Hepatocyte (in vitro differentiated cells): ENCODE data around the gene POU3F3. TPM values are rescaled to one million over a fixed set of nuclear protein-coding genes. Genes with fewer than 3 reads are reported as not detected.

Source experiments
- DNase-seq: peaks from one replicate; pipeline ENCODE4 v3.0.0-alpha.2; 2016; ENCODE audit warnings: low spot score
- H2AFZ ChIP-seq: fragments of 200-600 bp; sonication (generic); 2 replicates; pipeline ENCODE4 v1.6.0; 2016; ENCODE audit warnings: antibody characterized with exemption, mild to moderate bottlenecking
- H3K27ac ChIP-seq: fragments of 200-600 bp; sonication (generic); 2 replicates; pipeline ENCODE4 v1.5.1; 2016; ENCODE audit warnings: mild to moderate bottlenecking
- H3K27me3 ChIP-seq: fragments of 200-600 bp; sonication (generic); 2 replicates; pipeline ENCODE4 v1.6.1; 2016
- H3K36me3 ChIP-seq: fragments of 200-600 bp; sonication (generic); replicated peaks from 2 replicates; pipeline ENCODE4 v1.5.1; 2016; ENCODE audit warnings: low read depth; ENCODE audit not compliant: insufficient read depth
- H3K4me1 ChIP-seq: fragments of 200-600 bp; sonication (generic); 2 replicates; pipeline ENCODE4 v1.5.1; 2016; ENCODE audit warnings: mild to moderate bottlenecking, moderate library complexity; ENCODE audit not compliant: insufficient read depth
- H3K4me2 ChIP-seq: fragments of 200-600 bp; sonication (generic); 2 replicates; pipeline ENCODE4 v1.6.0; 2016
- H3K4me3 ChIP-seq: fragments of 200-600 bp; sonication (generic); 2 replicates; pipeline ENCODE4 v1.5.1; 2016; ENCODE audit warnings: mild to moderate bottlenecking
- H3K79me2 ChIP-seq: fragments of 200-600 bp; sonication (generic); 2 replicates; pipeline ENCODE4 v1.6.0; 2017; ENCODE audit warnings: mild to moderate bottlenecking
- H3K9me2 ChIP-seq: fragments of 200-600 bp; sonication (generic); replicated peaks from 2 replicates; pipeline ENCODE4 v1.6.0; 2017; ENCODE audit warnings: mild to moderate bottlenecking; ENCODE audit not compliant: insufficient read depth
- H3K9me3 ChIP-seq: fragments of 200-600 bp; sonication (generic); 2 replicates; pipeline ENCODE4 v1.5.1; 2016; ENCODE audit warnings: low read depth, mild to moderate bottlenecking
- H4K20me1 ChIP-seq: fragments of 200-600 bp; sonication (generic); 2 replicates; pipeline ENCODE4 v1.6.0; 2016; ENCODE audit warnings: mild to moderate bottlenecking; ENCODE audit not compliant: insufficient read depth, poor library complexity, severe bottlenecking
- EZH2 ChIP-seq: fragments of 200-600 bp; sonication (generic); IDR thresholded peaks from 2 replicates; pipeline ENCODE4 v1.6.1; 2016; ENCODE audit warnings: antibody characterized with exemption, mild to moderate bottlenecking, borderline replicate concordance
- EZH2phosphoT487 ChIP-seq: fragments of 200-600 bp; sonication (generic); IDR thresholded peaks from one replicate; pipeline ENCODE4 v1.6.1; 2018; ENCODE audit warnings: antibody characterized with exemption, mild to moderate bottlenecking, low read depth, moderate library complexity; ENCODE audit not compliant: unreplicated experiment, severe bottlenecking
- WGBS: methylation state at CpG from one replicate; pipeline ENCODE4 v1.1.6; 2016; ENCODE audit warnings: low lambda C conversion rate; ENCODE audit errors: missing lambda C conversion rate; 5-methylcytosine and 5-hydroxymethylcytosine counted together
- polyA plus RNA-seq: library from polyadenylated mRNA; unstranded; fragments of >200 nt; fragmentation: Nextera tagmentation; extraction: Ambion mirVana; gene quantifications from 2 replicates; pipeline ENCODE4 v1.2.1, GENCODE V29; 2016
- total RNA-seq: library from RNA; depleted of rRNA; stranded (reverse); fragments of >200 nt; gene quantifications from 2 replicates; pipeline ENCODE4 v1.2.3, GENCODE V29; 2014
- TF ChIP-seq, protein P1 (sequence below): fragments of 200-600 bp; sonication (generic); IDR thresholded peaks from 2 replicates; pipeline ENCODE4 v1.5.1; 2016; ENCODE audit warnings: antibody characterized with exemption, mild to moderate bottlenecking; ENCODE audit not compliant: poor library complexity

POU3F3 gene
- total and polyA plus RNA-seq, 2 experiments from 2014 or later, result not detected

DNA sequence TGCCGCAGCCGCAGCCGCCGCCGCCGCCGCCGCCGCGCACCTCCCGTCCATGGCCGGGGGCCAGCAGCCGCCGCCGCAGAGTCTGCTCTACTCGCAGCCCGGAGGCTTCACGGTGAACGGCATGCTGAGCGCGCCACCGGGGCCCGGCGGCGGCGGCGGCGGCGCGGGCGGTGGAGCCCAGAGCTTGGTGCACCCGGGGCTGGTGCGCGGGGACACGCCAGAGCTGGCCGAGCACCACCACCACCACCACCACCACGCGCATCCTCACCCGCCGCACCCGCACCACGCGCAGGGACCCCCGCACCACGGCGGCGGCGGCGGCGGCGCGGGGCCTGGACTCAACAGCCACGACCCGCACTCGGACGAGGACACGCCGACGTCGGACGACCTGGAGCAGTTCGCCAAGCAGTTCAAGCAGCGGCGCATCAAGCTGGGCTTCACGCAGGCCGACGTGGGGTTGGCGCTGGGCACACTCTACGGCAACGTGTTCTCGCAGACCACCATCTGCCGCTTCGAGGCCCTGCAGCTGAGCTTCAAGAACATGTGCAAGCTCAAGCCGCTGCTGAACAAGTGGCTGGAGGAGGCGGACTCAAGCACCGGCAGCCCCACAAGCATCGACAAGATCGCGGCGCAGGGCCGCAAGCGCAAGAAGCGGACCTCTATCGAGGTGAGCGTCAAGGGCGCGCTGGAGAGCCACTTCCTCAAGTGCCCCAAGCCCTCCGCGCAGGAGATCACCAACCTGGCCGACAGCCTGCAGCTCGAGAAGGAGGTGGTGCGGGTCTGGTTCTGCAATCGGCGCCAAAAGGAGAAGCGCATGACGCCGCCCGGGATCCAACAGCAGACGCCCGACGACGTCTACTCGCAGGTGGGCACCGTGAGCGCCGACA, 2.4 kb downstream of the POU3F3 start:
- Histone ChIP-seq H3K36me3 (no peaks in the 10 kb centered on the region), H3K4me3 (no peak overlapping the region), H4K20me1 (no peaks in the 10 kb centered on the region), H2AFZ (peak overlapping the region; percentile 63), H3K9me3 (no peaks in the 10 kb centered on the region), H3K4me2 (peak overlapping the region; percentile 68), H3K27ac (no peak overlapping the region), H3K27me3 (peaks cover 82% of the 10 kb centered on the region), H3K79me2 (no peaks in the 10 kb centered on the region), H3K4me1 (peaks cover 16% of the 10 kb centered on the region), H3K9me2 (no peaks in the 10 kb centered on the region)
- no peak for DNase-seq
- 3% methylated on average over 65 of the region's 106 CpGs for WGBS
- TF ChIP-seq, protein P1, sequence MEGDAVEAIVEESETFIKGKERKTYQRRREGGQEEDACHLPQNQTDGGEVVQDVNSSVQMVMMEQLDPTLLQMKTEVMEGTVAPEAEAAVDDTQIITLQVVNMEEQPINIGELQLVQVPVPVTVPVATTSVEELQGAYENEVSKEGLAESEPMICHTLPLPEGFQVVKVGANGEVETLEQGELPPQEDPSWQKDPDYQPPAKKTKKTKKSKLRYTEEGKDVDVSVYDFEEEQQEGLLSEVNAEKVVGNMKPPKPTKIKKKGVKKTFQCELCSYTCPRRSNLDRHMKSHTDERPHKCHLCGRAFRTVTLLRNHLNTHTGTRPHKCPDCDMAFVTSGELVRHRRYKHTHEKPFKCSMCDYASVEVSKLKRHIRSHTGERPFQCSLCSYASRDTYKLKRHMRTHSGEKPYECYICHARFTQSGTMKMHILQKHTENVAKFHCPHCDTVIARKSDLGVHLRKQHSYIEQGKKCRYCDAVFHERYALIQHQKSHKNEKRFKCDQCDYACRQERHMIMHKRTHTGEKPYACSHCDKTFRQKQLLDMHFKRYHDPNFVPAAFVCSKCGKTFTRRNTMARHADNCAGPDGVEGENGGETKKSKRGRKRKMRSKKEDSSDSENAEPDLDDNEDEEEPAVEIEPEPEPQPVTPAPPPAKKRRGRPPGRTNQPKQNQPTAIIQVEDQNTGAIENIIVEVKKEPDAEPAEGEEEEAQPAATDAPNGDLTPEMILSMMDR, result no peak
- TF ChIP-seq EZH2phosphoT487 (peak; percentile 95), EZH2 (peak; percentile 100)

DNA sequence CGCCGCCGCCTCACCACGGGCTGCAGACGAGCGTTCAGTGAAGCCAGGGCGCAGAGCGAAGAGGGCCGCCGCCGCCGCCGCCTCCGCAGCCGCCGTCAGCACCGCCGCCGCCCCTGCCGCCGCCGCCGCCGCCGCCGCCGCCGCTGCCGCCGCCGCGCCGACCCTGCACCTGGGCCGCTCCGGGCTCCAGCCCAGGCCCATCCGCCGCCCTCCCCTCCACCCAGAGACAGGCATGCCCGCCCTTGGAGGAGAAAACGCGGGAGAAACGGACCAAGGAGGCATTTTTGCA, 3.0 kb downstream of the POU3F3 start:
- Histone ChIP-seq H3K4me2 (peak overlapping the region; percentile 68), H3K4me1 (peaks cover 16% of the 10 kb centered on the region), H3K27me3 (peaks cover 82% of the 10 kb centered on the region), H3K9me3 (no peaks in the 10 kb centered on the region), H3K9me2 (no peaks in the 10 kb centered on the region), H3K27ac (no peak overlapping the region), H3K36me3 (no peaks in the 10 kb centered on the region), H2AFZ (peak overlapping the region; percentile 63), H4K20me1 (no peaks in the 10 kb centered on the region), H3K4me3 (no peak overlapping the region), H3K79me2 (no peaks in the 10 kb centered on the region)
- TF ChIP-seq, protein P1, result no peak
- whole genome bisulfite sequencing, result 0% methylated on average over 14 of the region's 41 CpGs
- no peak for DNase-seq

DNA sequence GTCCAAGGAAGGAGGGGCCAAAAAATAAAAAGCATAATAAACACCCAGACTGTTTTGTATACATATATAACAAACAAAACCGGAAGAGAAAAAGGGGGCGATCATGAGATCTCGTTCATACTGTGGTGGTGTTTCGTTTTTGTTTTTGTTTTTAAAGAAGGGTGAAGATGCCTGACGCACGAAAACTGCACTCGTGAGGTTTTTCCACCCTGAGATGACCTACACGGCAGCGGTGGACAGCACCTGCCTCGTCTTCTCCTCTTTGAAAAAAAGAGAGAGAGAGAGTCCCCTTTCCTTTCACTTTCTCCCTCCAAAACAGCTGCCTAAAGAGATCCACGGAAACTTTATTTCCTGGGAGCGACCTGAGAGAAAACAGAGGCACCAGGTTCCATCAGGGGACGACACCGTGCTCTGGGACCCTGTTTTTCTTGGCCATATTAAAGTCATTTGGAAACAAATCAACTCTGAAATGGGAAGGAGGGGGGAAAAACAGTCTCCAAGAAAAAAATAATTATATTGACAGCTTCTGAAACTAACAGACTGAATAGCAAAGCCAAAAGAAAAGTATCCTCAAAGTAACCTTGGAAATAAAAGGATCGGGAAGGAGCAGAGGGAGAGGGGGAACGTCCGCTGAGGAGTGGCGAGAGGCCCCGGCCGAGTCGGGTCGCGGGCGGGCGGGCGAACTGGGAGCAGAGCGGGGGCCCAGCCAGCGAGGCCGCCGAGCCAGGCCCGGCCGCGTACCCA, 3.5 kb downstream of the POU3F3 start:
- no peak for DNase-seq
- Histone ChIP-seq H3K79me2 (no peaks in the 10 kb centered on the region), H2AFZ (no peak overlapping the region), H3K36me3 (no peaks in the 10 kb centered on the region), H4K20me1 (no peaks in the 10 kb centered on the region), H3K4me1 (peaks cover 11% of the 10 kb centered on the region), H3K9me2 (no peaks in the 10 kb centered on the region), H3K27me3 (peaks cover 82% of the 10 kb centered on the region), H3K27ac (no peak overlapping the region), H3K4me3 (no peak overlapping the region), H3K9me3 (no peaks in the 10 kb centered on the region), H3K4me2 (peak overlapping the region; percentile 68)
- TF ChIP-seq EZH2 (peak; percentile 96), EZH2phosphoT487 (peak; percentile 91)
- TF ChIP-seq, protein P1, result no peak
- WGBS, result 3% methylated on average over 32 of the region's 33 CpGs
